Heart right ventricle (tissue), 16 donors: Measurements from ENCODE around the gene DAPP1. TPM values are rescaled to one million over a fixed set of nuclear protein-coding genes. Genes with fewer than 3 reads are reported as not detected.

Experiments
- ATAC-seq, 8 donors: fragments of 200-7000 bp; cut with Tn5 transposase; one replicate each; pipeline ENCODE4 v1.9.1; 2020; ENCODE audit warnings: mild to moderate bottlenecking in 8 of 8, moderate library complexity in 8 of 8, moderate number of reproducible peaks in 1 of 8
- DNase-seq, 2 donors: peaks; one replicate each; pipeline ENCODE4 v3.0.0-alpha.2; 2020
- H3K27ac ChIP-seq, 10 donors: fragments of 200-600 bp; sonication (generic) in 2 of 10; one replicate each; pipeline versions ENCODE4 v1.5.0 to v1.8.0; 2020 to 2022; ENCODE audit warnings: mild to moderate bottlenecking in 3 of 10
- H3K27me3 ChIP-seq, 7 donors: fragments of 200-600 bp; one replicate each; pipeline ENCODE4 v1.8.0; 2021 to 2022; ENCODE audit warnings: mild to moderate bottlenecking in 2 of 7
- H3K36me3 ChIP-seq, 9 donors: fragments of 200-600 bp; sonication (generic) in 1 of 9; one replicate each; pipeline versions ENCODE4 v1.5.0 to v1.8.0; 2020 to 2022; ENCODE audit warnings: mild to moderate bottlenecking in 2 of 9
- H3K4me1 ChIP-seq, 9 donors: fragments of 200-600 bp; sonication (generic) in 1 of 9; one replicate each; pipeline versions ENCODE4 v1.5.0 to v1.8.0; 2020 to 2022; ENCODE audit warnings: mild to moderate bottlenecking in 4 of 9
- H3K4me3 ChIP-seq, 10 donors: fragments of 200-600 bp; sonication (generic) in 2 of 10; one replicate each; pipeline versions ENCODE4 v1.5.0 to v1.8.0; 2020 to 2022; ENCODE audit warnings: mild to moderate bottlenecking in 7 of 10, moderate library complexity in 2 of 10
- H3K9me3 ChIP-seq, 11 donors: fragments of 200-600 bp in 10 of 11; sonication (generic) in 2 of 11; one replicate each; pipeline versions ENCODE4 v1.5.0 to v1.8.0; 2013 to 2022; ENCODE audit warnings: mild to moderate bottlenecking in 2 of 11, control low read depth in 1 of 11, moderate library complexity in 1 of 11
- WGBS, 2 donors: extraction: QIAGEN DNeasy Blood & Tissue Kit; methylation state at CpG; one replicate each; pipeline ENCODE4 v1.1.7; 2013; ENCODE audit warnings: inconsistent platforms in 1 of 2; 5-methylcytosine and 5-hydroxymethylcytosine counted together
- intact Hi-C, 10 donors: fragments of 100-400 bp; cut with DNase I; formaldehyde crosslinking; loops; one replicate each; pipeline versions ENCODE4 v1.11.1 to v1.14.2; 2022
- polyA plus RNA-seq, 2 donors: library from polyadenylated mRNA; stranded (reverse); fragments of 200-250 nt; gene quantifications; one replicate each; pipeline ENCODE4 v1.2.3, GENCODE V29; 2013
- total RNA-seq, 10 donors: library from RNA; stranded (reverse); fragmentation: NEBNext Ultra II Directional in 3 of 10; extraction: Animal tissue kit (Norgen Biotek cat#: 25700) in 3 of 10; gene quantifications; one replicate each; pipeline versions ENCODE4 v1.2.1 to v1.2.4, GENCODE V29; 2021 to 2023
- TF ChIP-seq, protein P1 (sequence below), 9 donors: fragments of 200-600 bp; sonication (generic) in 2 of 9; IDR thresholded peaks; one replicate each; pipeline versions ENCODE4 v1.5.0 to v1.8.0; 2021 to 2022; ENCODE audit warnings: antibody characterized with exemption in 9 of 9, mild to moderate bottlenecking in 5 of 9, moderate library complexity in 1 of 9
- donor health status: Arrhythmogenic right ventricular cardiomyopathy.
- donor health status: ischemic (EF 13 %, LVEDD 7.1; RV severe dilation, severe dysfunction).
- donor health status: healthy with polysubstance abuse.
- donor health status: DM: no; HTN: yes; CAD: no.
- donor health status: DM: no; HTN: no; CAD: no.
- donor health status: ischemic (EF 25% LVEDD 6.9; RV normal size, moderate dysfunction).
- donor health status: ischemic (EF 25% LVEDD 5.7; RV mildly dilated, moderate dysfunction).
- donor health status: healthy.
- donor health status: DM: yes; HTN: yes; CAD: no.
- donor health status: Ischemic cardiomyopathy.
- donor health status: ischemic (EF 35%, LVEDD 5.7; RV mildly dilated, moderate dysfunction).
- donor health status: nonischemic (EF 11% LVEDD 7.7; RV severe dilation, severe dysfunction).
- donor health status: DM: yes; HTN: yes; CAD: no.
- donor health status: PGD.
- donor health status: ischemic (EF 29% LVEDD 5.4; RV normal size, mild dysfunction).
- donor health status: nonischemic (EF 23%, LVEDD 6.1; RV moderate dilation, normal function).

Gene DAPP1
- total and polyA plus RNA-seq, 12 donors, result 0.16 to 5.4 (median 0.34) TPM; not detected in 1

DNA sequence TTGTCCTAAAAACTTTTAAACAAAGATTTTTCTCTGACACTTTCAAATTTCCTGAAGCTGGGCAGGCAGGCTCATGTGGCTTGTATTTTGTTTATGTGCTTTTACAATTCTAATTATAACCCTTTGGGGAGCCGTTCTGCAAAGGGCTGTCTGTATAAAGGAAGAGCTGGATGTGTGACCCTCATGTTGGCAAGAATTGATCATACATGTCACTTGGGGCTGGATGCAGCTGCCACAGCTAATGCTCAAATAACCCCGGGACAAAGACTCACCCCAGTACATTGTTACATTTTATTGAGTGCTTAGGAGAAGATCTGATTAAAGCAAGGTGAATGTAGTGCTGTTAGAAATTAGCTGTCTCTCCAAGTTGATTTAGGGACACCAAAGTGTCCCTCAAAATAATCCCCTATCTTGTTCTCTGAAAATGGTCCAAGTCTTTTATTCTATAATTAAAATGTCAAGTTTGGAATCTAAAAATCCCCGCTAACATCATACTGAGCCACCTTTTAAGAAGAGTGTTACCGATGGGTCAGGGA, 13.0 kb upstream of the DAPP1 start:
- DNase-seq (no peak), ATAC-seq (peak in 3 of 8 donors; percentile 16 to 54 (median 38))
- Histone ChIP-seq H3K36me3 (no peaks in the 10 kb centered on the region), H3K4me3 (no peak overlapping the region), H3K9me3 (peaks cover 0 to under 1% (median 0%) of the 10 kb centered on the region in 11 donors), H3K4me1 (peaks cover 0 to 26% (median 3%) of the 10 kb centered on the region in 9 donors), H3K27me3 (peaks cover 0 to 7% (median 0%) of the 10 kb centered on the region in 7 donors), H3K27ac (peak overlapping the region in 6 of 10 donors; percentile 0 to 48 (median 10))
- intact Hi-C loops, result loop anchor here in 4 of 10 donors (5.0 to 10.0 kb wide), 4 partner anchors 79 to 179 kb away; no protein-coding TSS in a partner anchor
- 38 to 42% methylated on average over 4 of the region's 4 CpGs for WGBS, 2 donors
- TF ChIP-seq, protein P1, sequence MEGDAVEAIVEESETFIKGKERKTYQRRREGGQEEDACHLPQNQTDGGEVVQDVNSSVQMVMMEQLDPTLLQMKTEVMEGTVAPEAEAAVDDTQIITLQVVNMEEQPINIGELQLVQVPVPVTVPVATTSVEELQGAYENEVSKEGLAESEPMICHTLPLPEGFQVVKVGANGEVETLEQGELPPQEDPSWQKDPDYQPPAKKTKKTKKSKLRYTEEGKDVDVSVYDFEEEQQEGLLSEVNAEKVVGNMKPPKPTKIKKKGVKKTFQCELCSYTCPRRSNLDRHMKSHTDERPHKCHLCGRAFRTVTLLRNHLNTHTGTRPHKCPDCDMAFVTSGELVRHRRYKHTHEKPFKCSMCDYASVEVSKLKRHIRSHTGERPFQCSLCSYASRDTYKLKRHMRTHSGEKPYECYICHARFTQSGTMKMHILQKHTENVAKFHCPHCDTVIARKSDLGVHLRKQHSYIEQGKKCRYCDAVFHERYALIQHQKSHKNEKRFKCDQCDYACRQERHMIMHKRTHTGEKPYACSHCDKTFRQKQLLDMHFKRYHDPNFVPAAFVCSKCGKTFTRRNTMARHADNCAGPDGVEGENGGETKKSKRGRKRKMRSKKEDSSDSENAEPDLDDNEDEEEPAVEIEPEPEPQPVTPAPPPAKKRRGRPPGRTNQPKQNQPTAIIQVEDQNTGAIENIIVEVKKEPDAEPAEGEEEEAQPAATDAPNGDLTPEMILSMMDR (IDR thresholded peaks at IDR 0.05), result no peak

DNA sequence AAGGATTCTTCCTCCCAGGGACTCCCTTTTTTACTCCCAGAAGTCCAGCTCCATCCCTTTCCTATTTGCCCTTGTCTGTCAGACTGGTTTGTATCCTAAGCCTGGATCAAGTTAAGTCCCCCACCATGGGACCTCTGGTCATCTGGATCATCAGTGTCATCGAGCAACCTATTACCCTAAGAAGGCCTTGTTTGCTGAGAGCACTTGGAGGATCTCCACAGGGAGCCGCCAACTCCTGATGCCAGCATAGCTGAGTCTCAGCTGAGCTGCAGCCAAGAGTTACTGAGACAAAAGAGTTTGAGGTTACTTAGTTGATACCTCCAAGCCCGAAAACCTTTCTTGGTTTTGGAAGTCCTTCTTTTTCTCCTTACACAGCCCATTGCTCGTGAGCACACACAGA, 10.1 kb upstream of the DAPP1 start:
- Histone ChIP-seq H3K27ac (no peak overlapping the region), H3K27me3 (peaks cover 0 to 7% (median 0%) of the 10 kb centered on the region in 7 donors), H3K4me3 (no peak overlapping the region), H3K9me3 (no peaks in the 10 kb centered on the region), H3K4me1 (peaks cover 0 to 16% (median 3%) of the 10 kb centered on the region in 9 donors), H3K36me3 (no peaks in the 10 kb centered on the region)
- intact Hi-C loops, result loop anchor here in 8 of 10 donors (2.0 to 10.0 kb wide), 9 partner anchors 79 to 246 kb away; partner anchors contain the start of genes TRMT10A (in 4 of the 8) and DNAJB14 (in 1 of the 8)
- DNase-seq, result no peak
- ATAC-seq, result no peak
- WGBS, 2 donors, result 63 to 73% methylated on average over 4 of the region's 4 CpGs
- TF ChIP-seq, protein P1 (IDR thresholded peaks at IDR 0.05), result no peak

DNA sequence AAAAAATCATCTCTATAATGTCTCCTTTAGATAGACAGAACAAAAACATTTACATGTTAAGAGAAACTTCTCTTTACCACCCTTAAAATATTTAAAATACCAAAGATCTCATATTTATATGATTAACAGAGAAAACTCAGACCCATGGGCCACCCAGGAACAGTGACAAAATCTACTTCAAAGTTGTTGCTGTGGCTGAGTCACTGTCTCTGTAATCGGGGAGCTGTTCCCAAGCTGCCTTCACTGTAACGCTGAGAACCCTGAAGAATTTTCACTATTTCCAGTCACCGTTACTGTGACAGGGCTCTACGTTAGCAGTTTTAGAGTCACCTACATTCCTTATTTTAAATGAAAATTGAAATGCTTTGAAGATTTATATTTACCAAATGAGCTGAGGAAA, 9.0 kb upstream of the DAPP1 start:
- H3K27ac ChIP-seq, result no peak overlapping the region

DNA sequence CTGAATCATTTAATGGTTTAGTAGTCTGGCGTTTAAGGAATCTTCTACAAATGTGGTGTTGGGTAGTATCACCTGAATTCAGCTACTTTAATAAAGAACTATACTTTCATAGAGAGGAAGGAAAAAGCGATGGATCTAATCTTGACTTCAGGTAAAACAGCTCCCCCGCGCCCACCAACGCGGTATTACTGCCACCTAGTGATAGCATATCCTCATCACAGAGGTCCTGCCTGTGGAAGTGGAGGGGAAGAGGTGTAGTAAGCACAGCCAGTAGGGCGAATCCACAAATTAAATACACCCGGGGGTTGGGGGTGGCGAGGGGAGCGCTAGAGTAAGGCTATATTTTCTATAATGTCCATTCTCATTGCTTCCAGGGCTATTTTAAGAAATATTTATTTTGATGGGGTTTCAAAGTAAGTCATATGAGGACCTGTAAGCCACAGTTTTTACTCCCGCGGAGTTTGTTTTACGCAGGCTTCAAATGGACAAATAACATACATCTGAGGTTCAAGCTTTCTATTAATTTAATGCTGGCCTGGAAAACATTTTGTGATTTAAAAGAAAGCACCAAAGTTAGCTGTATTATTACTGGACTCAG, 8.3 kb upstream of the DAPP1 start:
- H3K27ac ChIP-seq, result no peak overlapping the region
- DNase-seq (peak; percentile 40 to 47), ATAC-seq (peak in 7 of 8 donors; percentile 42 to 86 (median 78))
- H3K4me3 ChIP-seq, result no peak overlapping the region
- H3K4me1 ChIP-seq, result peaks cover 0 to 8% (median 0%) of the 10 kb centered on the region in 9 donors
- TF ChIP-seq, protein P1 (IDR thresholded peaks at IDR 0.05), result peak; percentile 39 to 74 (median 69)
- H3K36me3 ChIP-seq, result no peaks in the 10 kb centered on the region
- no peaks in the 10 kb centered on the region for H3K9me3 ChIP-seq
- 27 to 28% methylated on average over 13 of the region's 13 CpGs for WGBS, 2 donors
- H3K27me3 ChIP-seq, result peaks cover 0 to 3% (median 0%) of the 10 kb centered on the region in 7 donors
- intact Hi-C loops, result loop anchor here in 8 of 10 donors (1.0 to 10.0 kb wide), 9 partner anchors 79 to 248 kb away; partner anchors contain the start of genes TRMT10A (in 4 of the 8) and DNAJB14 (in 1 of the 8)

More for the DNA sequence above, 9.0 kb upstream of the DAPP1 start:
- intact Hi-C loops, result loop anchor here in 9 of 10 donors (1.0 to 10.0 kb wide), 10 partner anchors 80 to 247 kb away; partner anchors contain the start of genes TRMT10A (in 4 of the 9) and DNAJB14 (in 1 of the 9)
- Histone ChIP-seq H3K36me3 (no peaks in the 10 kb centered on the region), H3K9me3 (no peaks in the 10 kb centered on the region), H3K4me3 (no peak overlapping the region), H3K4me1 (peaks cover 0 to 14% (median 3%) of the 10 kb centered on the region in 9 donors), H3K27me3 (peaks cover 0 to 6% (median 0%) of the 10 kb centered on the region in 7 donors)
- no peak for DNase-seq
- TF ChIP-seq, protein P1 (IDR thresholded peaks at IDR 0.05), result no peak
- no peak for ATAC-seq
- WGBS, 2 donors, result 57 to 62% methylated on average over 4 of the region's 4 CpGs
